Measurements from ENCODE around the gene METTL23.
"Not testable (repeated sequence)": the region's sequence is repeated elsewhere in the genome, so short reads cannot be mapped to it uniquely, and the experiment has no call there.

Gene METTL23

DNA sequence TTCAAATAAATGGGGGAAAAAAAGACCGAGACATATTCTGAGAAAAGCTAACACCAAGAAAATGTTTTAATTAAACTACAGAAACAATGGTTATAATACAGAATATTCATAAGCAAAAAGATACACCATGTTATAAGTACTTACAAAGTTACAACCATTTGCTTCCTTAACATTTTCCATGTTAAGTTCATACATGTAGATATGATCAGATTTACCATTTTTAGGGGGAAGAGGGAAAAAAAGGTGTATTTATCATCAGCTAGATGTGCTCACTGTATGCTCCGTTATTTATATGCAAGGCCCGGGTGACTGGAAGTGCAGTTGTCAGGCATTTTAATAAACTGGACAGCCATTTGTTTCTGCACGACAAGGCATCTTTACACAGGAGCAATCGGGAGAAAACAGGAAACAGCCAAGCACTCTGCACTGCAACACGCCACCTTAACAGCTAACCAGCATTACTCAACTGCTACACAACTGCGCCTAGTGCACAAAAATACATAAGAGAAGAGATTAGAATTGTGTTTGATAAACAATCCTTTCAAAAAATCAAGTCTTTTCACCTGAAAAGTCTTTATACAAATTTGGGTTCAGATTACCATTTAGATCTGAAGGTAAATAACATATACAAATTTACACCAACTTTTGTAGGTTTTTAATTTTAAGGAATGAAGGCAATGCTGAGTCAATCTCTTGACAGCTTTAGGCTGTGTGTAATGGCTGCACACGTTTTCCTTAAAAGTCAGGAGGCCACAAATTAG lies 7.6 kb downstream of the METTL23 start:
- no peak for DNase-seq (ENCODE audit: low spot score)

DNA sequence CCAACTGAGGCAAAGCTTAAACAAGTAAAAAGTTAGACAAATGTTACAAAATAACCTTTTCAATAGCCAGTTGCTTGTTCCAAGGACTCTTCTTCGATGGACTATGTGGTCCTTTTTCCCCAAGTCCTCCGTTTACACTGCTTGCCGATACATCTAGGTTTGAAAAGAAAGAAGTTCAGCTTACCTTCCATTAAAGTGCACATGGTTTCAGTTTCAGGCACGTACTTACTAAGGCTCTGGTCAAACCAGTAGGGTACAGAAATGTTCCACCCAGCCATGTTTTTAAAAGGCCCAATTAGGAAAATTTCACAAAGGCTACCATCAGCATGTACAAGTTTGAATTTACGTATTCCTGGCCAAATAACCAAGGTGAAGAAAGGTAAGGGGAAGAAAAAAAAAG lies 8.4 kb downstream of the METTL23 start:
- DNase-seq (ENCODE audit: low spot score), result no peak

DNA sequence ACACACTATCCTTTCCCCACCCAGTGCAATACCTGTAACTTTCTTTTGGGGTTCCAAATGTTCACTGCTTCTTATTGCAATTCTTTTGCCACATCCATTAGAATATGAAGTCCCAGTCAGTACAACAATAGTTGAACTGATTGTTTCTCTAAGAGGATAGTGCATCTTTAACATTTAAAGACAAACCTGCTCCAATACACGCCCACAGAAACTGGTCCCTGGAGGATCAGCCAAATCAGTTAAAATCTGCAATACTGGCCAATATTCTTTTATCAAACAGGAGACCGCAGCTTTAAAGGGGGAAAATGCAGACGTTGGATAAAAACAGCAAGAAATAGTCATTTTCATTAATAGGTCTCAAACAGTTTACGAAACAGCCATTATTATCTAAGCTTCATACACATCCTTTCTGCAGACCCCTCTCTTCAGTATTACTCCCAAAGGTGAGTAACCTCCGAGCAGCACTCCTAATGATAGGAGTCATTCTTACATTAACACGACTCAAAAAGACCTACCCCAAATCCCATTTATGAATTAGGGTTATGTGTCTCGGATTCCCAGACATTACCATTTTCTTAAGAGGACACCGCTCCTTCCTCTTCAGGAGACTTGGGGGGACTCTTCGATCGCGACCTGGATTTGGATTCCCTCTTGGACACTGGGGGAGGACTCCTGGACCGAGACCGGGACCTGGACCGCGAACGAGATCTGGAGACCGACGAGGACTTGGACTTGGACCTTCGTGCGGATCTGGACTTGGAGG lies 9.1 kb downstream of the METTL23 start:
- no peak for DNase-seq (ENCODE audit: low spot score)

DNA sequence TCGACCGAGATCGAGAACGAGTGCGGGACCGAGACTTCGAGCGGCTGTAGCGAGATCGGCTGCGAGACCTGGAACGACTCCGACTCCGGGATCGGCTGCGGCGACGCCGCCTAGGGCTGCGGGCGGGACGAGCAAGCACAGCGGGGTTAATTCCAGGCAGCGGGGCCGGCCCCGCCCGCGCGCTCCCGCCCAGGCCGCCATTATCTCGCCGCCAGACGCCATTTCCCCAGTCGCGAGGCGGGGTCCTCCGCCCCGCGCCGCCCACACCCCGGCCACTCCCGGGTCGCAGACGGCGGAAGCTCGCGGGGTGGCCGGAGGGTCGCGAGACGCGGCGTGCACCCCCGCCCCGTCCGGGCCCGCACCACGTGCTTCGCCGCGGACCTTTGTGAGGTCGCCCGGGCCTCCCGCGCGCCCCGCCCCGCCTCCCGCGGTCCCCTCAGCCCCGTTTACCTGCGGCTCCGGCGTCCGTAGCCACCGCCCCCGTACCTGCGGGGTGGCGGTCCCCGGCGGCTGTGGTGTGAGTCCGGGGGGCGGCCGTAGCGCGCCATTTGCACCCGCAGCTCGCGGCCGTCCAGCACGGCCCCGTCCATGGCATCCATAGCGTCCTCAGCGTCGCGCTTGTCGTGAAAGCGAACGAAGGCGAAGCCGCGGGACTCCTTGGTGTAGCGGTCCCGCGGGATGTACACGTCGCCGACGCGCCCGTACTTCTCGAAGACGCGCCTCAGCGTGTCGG lies 9.9 kb downstream of the METTL23 start:
- DNase-seq (ENCODE audit: low spot score), result no peak

- DNase-seq (ENCODE audit: low spot score), result peak; percentile 97
These were observed 10.5 kb downstream of the METTL23 start, which contains the start of gene SRSF2 for GRCh38 chr17:76737082-76737675. Gene SRSF2, minus strand, starts transcription at chr17:76737331. Its CDS starts 171 bp downstream, at chr17:76737160.

- DNase-seq (ENCODE audit: low spot score), result peak; percentile 91
These were observed 11.2 kb downstream of the METTL23 start, which contains the start of gene MFSD11 for GRCh38 chr17:76737676-76738467. Gene MFSD11, plus strand, starts transcription at chr17:76738119. Its CDS starts 234 bp downstream, at chr17:76738353.

GRCh38 chr17:76738468-76738850 lies 11.8 kb downstream of the METTL23 start:
- DNase-seq (ENCODE audit: low spot score), result no peak

GRCh38 chr17:76739568-76740115 lies 13.0 kb downstream of the METTL23 start:
- DNase-seq (ENCODE audit: low spot score), result not testable (repeated sequence)

DNA sequence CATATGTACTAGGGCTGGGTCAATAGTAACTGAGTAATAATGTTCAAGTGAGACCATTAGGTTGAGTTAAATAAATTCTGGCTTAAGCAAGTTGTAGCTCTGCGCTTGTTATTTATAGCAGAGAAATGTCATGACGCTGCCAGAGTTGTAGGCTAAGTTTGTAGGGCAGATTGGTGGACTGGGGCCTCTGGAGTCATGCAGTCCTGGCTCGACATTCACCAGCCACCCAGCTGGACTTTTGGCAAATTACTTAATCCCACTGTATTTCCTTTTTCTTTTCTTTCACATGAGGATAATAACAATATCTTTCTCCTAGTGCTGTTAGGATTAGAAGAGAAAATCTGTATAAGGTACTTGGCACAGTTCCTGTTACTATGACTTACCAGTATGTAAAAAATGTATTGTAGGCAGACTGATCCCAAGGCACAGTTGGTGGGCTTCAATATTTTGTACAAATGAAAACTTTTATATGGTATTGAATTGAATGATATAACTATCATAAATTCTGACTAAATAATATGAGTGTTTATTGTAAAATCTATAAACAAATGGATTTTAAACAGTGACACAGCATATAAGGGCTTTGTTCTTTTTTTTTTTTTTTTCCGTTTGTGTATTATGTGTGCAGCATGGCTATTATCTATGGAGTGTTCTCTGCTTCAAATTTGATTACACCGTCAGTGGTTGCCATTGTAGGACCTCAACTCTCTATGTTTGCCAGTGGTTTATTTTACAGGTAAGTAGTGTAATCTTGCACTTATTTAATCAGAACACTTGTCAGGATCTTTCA lies 13.9 kb downstream of the METTL23 start:
- no peak for DNase-seq (ENCODE audit: low spot score)

GRCh38 chr17:76742958-76743357 lies 16.3 kb downstream of the METTL23 start:
- DNase-seq (ENCODE audit: low spot score), result no peak

- no peak for DNase-seq (ENCODE audit: low spot score)
These were observed 18.1 kb downstream of the METTL23 start for GRCh38 chr17:76744747-76745146.

GRCh38 chr17:76745785-76746184 lies 19.1 kb downstream of the METTL23 start:
- not testable (repeated sequence) for DNase-seq (ENCODE audit: low spot score)

- DNase-seq (ENCODE audit: low spot score), result no peak
These were observed 21.2 kb downstream of the METTL23 start for GRCh38 chr17:76747716-76748363.

DNA sequence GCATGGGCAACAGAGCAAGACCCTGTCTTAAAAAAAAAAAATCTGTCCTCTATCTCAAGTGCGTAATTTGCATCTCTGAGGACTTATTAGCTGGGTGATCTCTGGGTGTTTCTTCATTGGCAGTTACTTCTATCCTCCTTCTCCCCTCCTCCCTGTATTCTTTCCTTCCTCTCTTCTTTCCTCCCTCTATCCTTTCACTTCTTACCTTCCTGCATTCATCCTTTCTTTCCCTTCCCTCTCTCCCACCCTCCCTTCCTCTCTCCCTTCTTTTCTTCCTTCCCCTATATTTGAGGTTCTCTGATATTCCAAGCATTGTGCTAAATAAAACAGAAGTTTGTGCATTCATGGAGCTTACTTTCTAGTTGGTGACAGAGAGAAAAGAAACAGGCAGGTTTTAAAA lies 22.0 kb downstream of the METTL23 start:
- no peak for DNase-seq (ENCODE audit: low spot score)

GRCh38 chr17:76751416-76751993 lies 24.9 kb downstream of the METTL23 start:
- no peak for DNase-seq (ENCODE audit: low spot score)

- DNase-seq (ENCODE audit: low spot score), result no peak
These were observed 25.4 kb downstream of the METTL23 start for GRCh38 chr17:76752006-76752405.

DNA sequence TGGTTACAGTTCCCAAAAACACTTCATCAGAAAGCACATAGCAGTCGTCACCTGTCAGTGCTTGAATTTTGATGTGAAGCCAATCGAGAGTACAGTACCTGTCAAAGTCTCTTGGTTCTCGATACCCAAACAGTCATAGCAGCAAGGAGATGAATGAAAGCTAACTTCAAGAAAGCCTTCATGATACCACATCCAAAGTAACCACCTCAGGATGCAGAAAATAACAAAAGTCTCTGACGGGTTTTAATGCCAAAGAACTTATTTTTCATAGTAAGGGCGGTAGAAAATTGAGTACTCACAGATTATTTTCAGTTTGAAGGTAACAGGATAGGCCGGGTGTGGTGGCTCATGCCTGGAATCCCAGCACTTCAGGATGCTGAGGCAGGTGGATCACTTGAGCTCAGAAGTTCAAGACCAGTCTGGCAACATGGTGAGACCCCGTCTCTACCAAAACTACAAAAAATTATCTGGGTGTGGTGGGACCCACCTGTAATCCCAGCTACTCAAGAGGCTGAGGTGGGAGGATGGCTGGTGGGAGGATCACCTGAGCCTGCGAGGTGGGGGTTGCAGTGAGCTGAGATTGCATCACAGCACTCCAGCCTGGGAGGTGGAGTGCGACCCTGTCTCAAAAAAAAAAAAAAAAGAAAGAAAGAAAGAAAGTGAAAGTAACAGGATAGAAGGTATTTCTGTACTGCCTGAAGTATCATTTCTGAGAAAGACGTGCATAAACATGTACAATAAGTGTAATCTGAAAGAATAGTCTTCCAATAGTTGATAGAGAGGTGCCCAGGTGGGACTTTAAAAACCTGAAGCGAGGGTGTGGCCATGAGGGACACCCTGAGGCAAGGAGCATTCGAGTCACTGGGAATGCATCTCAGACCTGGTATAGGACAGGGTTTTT lies 26.7 kb downstream of the METTL23 start:
- no peak for DNase-seq (ENCODE audit: low spot score)

DNA sequence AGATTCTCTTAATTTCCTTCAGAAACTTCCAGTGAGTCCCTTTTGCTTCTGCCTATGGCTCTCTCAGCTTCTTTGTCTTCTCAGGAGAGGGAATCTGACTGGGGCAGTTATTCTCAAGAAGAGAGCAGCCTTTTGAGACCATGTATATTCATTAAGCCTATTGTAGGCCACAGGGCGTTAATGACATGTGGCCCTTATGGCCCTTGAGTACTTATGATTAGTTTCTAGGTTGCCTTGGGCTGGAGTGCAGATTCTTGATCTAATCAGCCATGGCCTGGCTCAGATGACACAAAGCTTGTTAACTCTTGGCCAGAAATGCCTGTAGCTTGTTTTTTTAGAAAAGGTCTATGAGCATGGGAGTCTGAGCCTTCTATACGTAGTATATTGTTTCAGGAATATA lies 28.6 kb downstream of the METTL23 start:
- DNase-seq (ENCODE audit: low spot score), result no peak
